ENCODE data around the gene PINLYP. TPM values are rescaled to one million over a fixed set of nuclear protein-coding genes. Genes with fewer than 3 reads are reported as not detected.

Gene PINLYP
- total and polyA plus RNA-seq, 2 donors (not counting 3 experiments of a cell fraction or from before 2014, with no cell fraction given): 5.5 TPM

GRCh38 chr19:43574424-43575155 lies 1.0 kb upstream of the PINLYP start:
- peak; percentile 73 for DNase-seq (ENCODE audit: low read depth, low spot score)
- TSS peak; percentile 97 for BruUV-seq (replicated peaks)

GRCh38 chr19:43575955-43576878 lies 616 bp downstream of the PINLYP start:
- intact Hi-C loops (cut with micrococcal nuclease): loop anchor here (1.0 kb wide), 3 partner anchors 20 to 43 kb away; partner anchors contain the start of genes IRGQ, ZNF428 and ZNF576
- ChIA-PET POLR2A (interaction anchor here (1.2 kb wide), 1 partner anchor 21 kb away, joined by 3 read pairs; no protein-coding TSS in a partner anchor), CTCF (interaction anchor here (2.9 to 4.2 kb wide), 3 partner anchors 18 to 41 kb away, joined by 11 to 31 read pairs (median 16); no protein-coding TSS in a partner anchor)

More at GRCh38 chr19:43574424-43575155, 1.0 kb upstream of the PINLYP start:
- ChIA-PET CTCF (interaction anchor here (0.5 to 4.2 kb wide), 9 partner anchors 10 to 258 kb away, joined by 3 to 31 read pairs (median 4); partner anchors contain the start of genes IRGQ and ZNF576), POLR2A (interaction anchor here (0.6 kb wide), 1 partner anchor 41 kb away, joined by 3 read pairs; no protein-coding TSS in a partner anchor)
- intact Hi-C loops (cut with micrococcal nuclease): loop anchor here (1.0 kb wide), 3 partner anchors 22 to 45 kb away; partner anchors contain the start of genes IRGQ, ZNF428 and ZNF576
- H3K4me2 ChIP-seq (ENCODE audit: insufficient read depth, low read length): peak overlapping the region; percentile 78
- peak overlapping the region; percentile 52 to 86 (median 79) for H3K4me3 ChIP-seq (replicated peaks in 1 of 3; ENCODE audit: insufficient read depth in 1 of 3, low read depth in 1 of 3, low read length in 3 of 3)
- H3K27me3 ChIP-seq (ENCODE audit: control insufficient read depth in 2 of 2, insufficient read depth in 2 of 2, low read length in 2 of 2): no peaks in the 10 kb centered on the region
- H4K20me1 ChIP-seq (replicated peaks; ENCODE audit: control insufficient read depth, extremely low read depth, insufficient read depth, low read length): no peaks in the 10 kb centered on the region
- no peaks in the 10 kb centered on the region for H3K79me2 ChIP-seq (ENCODE audit: control insufficient read depth, insufficient read depth, low read length)
- no peaks in the 10 kb centered on the region for H3K36me3 ChIP-seq (ENCODE audit: control insufficient read depth in 2 of 2, extremely low read depth in 1 of 2, insufficient read depth in 2 of 2, low read length in 2 of 2)
- peaks cover 7% of the 10 kb centered on the region for H3K4me1 ChIP-seq (ENCODE audit: control insufficient read depth, extremely low read depth, insufficient read depth, low read length)
- dilution Hi-C loops (cut with MboI; ENCODE audit: extremely low pct_ligation_motif_present, low sequenced_read_pairs): no loop called here
- peak; percentile 94 for FAIRE-seq
- H2AFZ ChIP-seq (ENCODE audit: low read depth, low read length): peak overlapping the region; percentile 49
- H3K27ac ChIP-seq (ENCODE audit: insufficient read depth, low read depth, low read length): peak overlapping the region; percentile 73
- no peaks in the 10 kb centered on the region for H3K9me1 ChIP-seq (replicated peaks; ENCODE audit: control insufficient read depth, extremely low read depth, insufficient read depth, low read length)
- TF ChIP-seq JUN (IDR thresholded peaks at IDR 0.05; ENCODE audit: borderline replicate concordance, insufficient read depth, insufficient read length, low read depth) (no peak), POLR2A (IDR thresholded peaks at IDR 0.05; ENCODE audit: low read depth, low read length) (no peak), FOS (IDR thresholded peaks at IDR 0.05; ENCODE audit: borderline replicate concordance, insufficient read depth, low read length) (no peak)
- no peaks in the 10 kb centered on the region for H3K9me3 ChIP-seq (replicated peaks; ENCODE audit: control insufficient read depth, insufficient read depth, low read length)
- peak overlapping the region; percentile 87 for H3K9ac ChIP-seq (replicated peaks; ENCODE audit: extremely low read depth, insufficient read depth, low read length)

More at GRCh38 chr19:43575955-43576878, 616 bp downstream of the PINLYP start:
- dilution Hi-C loops (cut with MboI; ENCODE audit: extremely low pct_ligation_motif_present, low sequenced_read_pairs): no loop called here
- no peaks in the 10 kb centered on the region for H3K79me2 ChIP-seq (ENCODE audit: control insufficient read depth, insufficient read depth, low read length)
- peak; percentile 8 for DNase-seq (ENCODE audit: low read depth, low spot score)
- no peak for TF ChIP-seq MYC (IDR thresholded peaks at IDR 0.05; ENCODE audit: low read depth, low read length)
- H3K4me3 ChIP-seq (replicated peaks in 1 of 3; ENCODE audit: insufficient read depth in 1 of 3, low read depth in 1 of 3, low read length in 3 of 3): peak overlapping the region in 2 of 3 experiments; percentile 10 to 86
- no peaks in the 10 kb centered on the region for H3K27me3 ChIP-seq (ENCODE audit: control insufficient read depth in 2 of 2, insufficient read depth in 2 of 2, low read length in 2 of 2)
- BruUV-seq (replicated peaks): no TSS peak
- H2AFZ ChIP-seq (ENCODE audit: low read depth, low read length): peak overlapping the region; percentile 68
- H3K4me1 ChIP-seq (ENCODE audit: control insufficient read depth, extremely low read depth, insufficient read depth, low read length): peaks cover 7% of the 10 kb centered on the region
- H3K9ac ChIP-seq (replicated peaks; ENCODE audit: extremely low read depth, insufficient read depth, low read length): peak overlapping the region; percentile 33
- peak overlapping the region; percentile 35 for H3K27ac ChIP-seq (ENCODE audit: insufficient read depth, low read depth, low read length)
- FAIRE-seq: no peak
- no peaks in the 10 kb centered on the region for H4K20me1 ChIP-seq (replicated peaks; ENCODE audit: control insufficient read depth, extremely low read depth, insufficient read depth, low read length)
- H3K9me3 ChIP-seq (replicated peaks; ENCODE audit: control insufficient read depth, insufficient read depth, low read length): no peaks in the 10 kb centered on the region
- H3K9me1 ChIP-seq (replicated peaks; ENCODE audit: control insufficient read depth, extremely low read depth, insufficient read depth, low read length): no peaks in the 10 kb centered on the region
- H3K4me2 ChIP-seq (ENCODE audit: insufficient read depth, low read length): peak overlapping the region; percentile 47
- no peaks in the 10 kb centered on the region for H3K36me3 ChIP-seq (ENCODE audit: control insufficient read depth in 2 of 2, extremely low read depth in 1 of 2, insufficient read depth in 2 of 2, low read length in 2 of 2)

Data from endothelial cell of umbilical vein (primary cell).